ENCODE measurements around the gene TMPRSS2.
A peak's percentile ranks its signal among the peaks of the same experiment; 100 is the strongest.
"Not testable (repeated sequence)": the region's sequence is repeated elsewhere in the genome, so short reads cannot be mapped to it uniquely, and the experiment has no call there.

The TMPRSS2 gene

DNA sequence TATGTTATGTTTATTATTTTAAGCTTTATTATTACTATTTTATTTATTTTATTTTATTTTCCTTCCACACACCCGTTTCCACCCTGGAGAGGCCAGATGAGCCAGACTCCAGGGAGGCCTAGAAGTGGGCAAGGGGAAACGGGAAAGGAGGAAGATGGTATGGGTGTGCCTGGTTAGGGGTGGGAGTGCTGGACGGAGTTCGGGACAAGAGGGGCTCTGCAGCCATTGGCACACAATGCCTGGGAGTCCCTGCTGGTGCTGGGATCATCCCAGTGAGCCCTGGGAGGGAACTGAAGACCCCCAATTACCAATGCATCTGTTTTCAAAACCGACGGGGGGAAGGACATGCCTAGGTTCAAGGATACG lies 82.4 kb downstream of the TMPRSS2 start:
- DNase-seq: no peak

DNA sequence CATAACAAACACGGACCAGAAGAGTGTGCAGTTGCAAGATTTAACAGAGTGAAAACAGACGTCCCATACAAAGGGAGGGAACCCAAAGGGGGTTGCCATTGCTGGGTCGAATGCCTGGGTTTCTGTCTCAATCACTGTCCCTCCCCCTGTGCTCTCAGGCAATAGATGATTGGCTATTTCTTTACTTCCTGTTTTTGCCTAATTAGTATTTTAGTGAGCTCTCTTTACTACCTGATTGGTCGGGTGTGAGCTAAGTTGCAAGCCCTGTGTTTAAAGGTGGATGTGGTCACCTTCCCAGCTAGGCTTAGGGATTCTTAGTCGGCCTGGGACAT lies 84.7 kb downstream of the TMPRSS2 start:
- DNase-seq: not testable (repeated sequence)

DNA sequence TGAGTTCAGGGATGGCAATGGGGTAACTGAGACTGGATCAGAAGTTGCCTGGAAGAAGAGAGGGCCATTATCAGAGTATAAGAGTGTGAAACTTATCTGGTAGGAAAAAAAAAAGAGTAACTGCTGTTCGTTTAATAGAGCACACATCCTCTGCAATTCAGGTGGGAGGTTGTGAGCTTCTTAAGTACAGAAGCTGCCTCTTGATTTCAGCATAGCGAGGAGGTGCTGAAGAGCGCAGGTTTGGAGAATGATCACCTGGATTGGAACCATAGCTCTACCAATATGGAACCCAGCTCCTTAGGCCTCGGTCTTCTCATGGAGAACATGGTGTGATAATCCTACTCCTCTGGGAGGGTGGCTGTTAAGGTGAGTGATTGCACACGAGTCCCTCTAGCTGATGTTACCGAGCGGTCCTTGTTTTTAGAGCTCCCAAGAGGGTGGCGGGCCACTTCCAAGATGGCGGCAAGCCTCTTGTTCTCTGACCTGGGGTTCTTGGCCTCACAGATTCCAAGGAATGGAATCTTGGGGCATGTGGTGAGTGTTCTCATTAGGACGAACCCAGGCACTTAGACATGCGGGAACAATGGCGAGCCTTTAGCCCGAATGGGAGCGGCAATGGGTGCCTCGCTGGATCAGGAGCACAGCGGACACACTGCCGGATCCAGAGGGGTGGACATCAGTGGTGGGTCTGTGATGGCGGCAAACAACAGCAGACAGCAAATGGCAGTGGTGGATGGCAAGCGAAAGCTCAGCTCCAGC lies 85.2 kb downstream of the TMPRSS2 start:
- no peak for DNase-seq

DNA sequence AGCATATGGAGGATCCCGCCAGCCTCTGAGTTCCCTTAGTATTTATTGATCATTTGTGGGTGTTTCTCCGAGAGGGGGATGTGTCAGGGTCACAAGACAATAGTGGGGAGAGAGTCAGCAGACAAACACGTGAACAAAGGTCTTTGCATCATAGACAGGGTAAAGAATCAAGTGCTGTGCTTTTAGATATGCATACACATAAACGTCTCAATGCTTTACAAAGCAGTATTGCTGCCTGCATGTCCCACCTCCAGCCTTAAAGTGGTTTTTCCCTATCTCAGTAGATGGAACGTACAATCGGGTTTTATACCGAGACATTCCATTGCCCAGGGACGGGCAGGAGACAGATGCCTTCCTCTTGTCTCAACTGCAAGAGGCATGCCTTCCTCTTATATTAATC lies 87.0 kb downstream of the TMPRSS2 start:
- DNase-seq: not testable (repeated sequence)

DNA sequence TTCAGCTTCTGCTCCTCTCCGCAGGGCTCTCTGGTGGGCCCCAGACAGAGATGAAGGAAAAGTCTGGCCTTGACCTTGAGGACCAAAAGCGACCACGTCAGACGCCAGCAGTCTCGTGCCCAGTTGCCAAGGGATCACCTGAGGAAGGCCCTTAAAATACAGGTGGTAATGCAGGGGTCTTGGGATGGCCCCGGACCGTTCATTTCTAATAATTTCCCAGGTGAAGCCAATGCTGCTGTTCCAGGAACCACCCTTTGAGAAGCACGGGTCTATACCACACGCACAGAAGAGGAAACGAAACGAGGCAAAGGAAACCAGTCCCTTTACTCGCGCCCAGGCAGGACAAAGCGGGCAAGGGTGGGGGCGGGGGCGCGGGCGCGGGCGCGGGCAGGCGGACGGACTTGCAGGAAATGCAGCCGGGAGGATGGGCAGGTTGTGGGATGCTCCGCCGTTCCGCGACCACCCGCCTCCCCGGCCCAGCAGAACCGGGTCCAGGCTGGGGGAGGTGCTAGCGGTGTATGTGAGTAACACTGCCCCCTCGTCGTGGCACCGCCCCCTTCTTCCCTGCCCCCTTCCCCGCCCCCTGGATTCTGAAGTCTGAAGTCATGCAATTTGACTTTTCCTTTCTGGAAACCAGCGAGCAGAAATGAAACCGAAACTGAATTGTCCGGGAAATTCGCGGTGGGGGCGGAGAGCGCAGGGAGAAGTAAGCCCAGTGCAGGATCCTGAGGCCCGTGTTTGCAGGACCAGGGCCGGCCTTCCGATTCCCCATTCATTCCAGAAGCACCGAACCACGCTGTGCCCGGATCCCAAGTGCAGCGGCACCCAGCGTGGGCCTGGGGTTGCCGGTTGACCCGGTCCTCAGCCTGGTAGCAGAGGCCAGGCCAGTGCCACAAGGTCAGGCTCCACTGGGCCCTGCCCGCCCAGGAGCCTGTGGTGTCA lies 87.8 kb downstream of the TMPRSS2 start:
- DNase-seq: peak; percentile 92

DNA sequence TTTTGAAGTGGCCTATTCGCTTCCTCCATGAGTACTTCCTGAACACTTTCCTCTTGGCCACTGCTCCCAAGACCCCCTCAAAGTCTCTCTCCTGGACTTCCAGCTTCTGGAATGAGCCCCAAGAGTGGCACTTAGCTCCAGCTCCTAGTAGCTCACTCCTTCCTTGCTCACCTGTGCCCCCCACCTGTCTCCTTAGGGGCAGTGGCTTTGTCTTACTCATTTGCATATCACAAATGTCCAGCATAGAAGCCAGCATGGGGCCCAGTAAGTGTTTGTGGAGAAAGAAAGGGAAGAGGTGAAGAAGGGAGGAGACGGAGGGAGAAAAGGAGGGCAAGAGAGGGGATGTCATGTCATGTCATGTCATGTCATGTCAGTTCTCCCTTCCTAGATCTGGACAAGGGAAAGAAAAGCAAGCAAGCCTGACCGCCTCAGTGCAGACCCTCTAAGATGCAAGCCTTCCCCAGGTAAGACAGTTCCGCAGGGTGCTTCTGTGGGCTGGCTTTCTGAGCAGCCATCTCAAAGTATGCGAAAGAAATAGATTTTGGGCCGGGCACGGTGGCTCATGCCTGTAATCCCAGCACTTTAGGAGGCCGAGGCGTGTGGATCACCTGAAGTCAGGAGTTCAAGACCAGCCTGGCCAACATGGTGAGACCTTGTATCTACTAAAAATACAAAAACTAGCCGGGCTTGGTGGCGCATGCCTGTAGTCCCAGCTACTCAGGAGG lies 88.8 kb downstream of the TMPRSS2 start:
- DNase-seq: no peak

DNA sequence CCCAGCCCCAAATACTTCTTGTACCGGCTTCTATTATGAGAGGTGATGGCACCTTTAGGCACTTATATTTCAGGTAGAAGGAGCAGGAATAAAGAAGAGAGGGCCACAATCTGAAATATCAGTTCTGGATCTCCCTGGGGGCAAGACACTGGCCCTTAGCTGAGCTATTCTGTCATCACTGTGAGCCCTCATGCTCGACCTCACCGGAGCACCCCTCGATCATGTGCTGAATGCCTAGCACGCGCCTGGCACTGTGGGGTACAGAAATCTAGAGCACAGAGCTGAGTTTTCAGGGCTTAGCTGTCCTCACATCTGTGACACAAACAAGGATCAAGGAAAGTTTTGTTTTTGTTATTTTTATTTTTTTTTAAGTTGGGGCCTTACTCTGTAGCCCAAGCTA lies 89.6 kb downstream of the TMPRSS2 start:
- no peak for DNase-seq

DNA sequence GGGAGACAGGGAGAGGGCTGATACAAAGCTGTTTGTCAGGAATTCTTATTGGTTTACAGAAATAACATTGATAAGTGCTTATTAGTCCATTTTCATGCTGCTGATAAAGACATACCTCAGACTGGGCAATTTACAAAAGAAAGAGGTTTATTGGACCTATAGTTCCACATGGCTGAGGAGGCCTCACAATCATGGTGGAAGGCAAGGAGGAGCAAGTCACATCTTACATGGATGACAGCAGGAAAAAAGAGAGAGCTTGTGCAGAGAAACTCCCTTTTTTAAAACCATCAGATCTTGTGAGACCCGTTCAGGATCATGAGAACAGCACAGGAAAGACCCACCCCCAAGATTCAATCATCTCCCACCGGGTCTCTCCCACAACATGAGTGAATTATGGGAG lies 90.5 kb downstream of the TMPRSS2 start:
- DNase-seq: not testable (repeated sequence)

Data from fibroblast of upper back skin (primary cell).